Caco-2 (cell line): ENCODE measurements around the gene NBDY. TPM values are rescaled to one million over a fixed set of nuclear protein-coding genes. Genes with fewer than 3 reads are reported as not detected.

Experiments used
- BruUV-seq: library from RNA; stranded (reverse); fragments of 400-500 nt; replicated peaks from 2 replicates; lab custom pipeline; 2021; lab: Mats Ljungman, UMichigan
- CTCF ChIA-PET: fragments of 300-600 bp; sonication (Branson Sonifier 250); formaldehyde crosslinking; loops from one replicate; lab custom pipeline; 2022; ENCODE audit warnings: antibody characterized with exemption; lab: Charles Lee
- POLR2A ChIA-PET: fragments of 300-600 bp; sonication (Branson Sonifier 250); formaldehyde crosslinking; loops from one replicate; lab custom pipeline; 2022; ENCODE audit warnings: antibody characterized with exemption; lab: Charles Lee
- DNase-seq, 2 experiments: peaks; one replicate each; pipeline versions ENCODE4 v3.0.0 to v3.0.0-alpha.2; 2020 to 2022
- H3K27me3 ChIP-seq: replicated peaks from 2 replicates; pipeline ENCODE4 v1.6.0; 2011; ENCODE audit warnings: low read length; ENCODE audit not compliant: control insufficient read depth, insufficient read depth
- H3K36me3 ChIP-seq: 2 replicates; pipeline ENCODE4 v1.5.1; 2011; ENCODE audit warnings: low read length; ENCODE audit not compliant: control insufficient read depth, insufficient read depth
- H3K4me1 ChIP-seq: fragments of 250-450 bp; sonication (Bioruptor Pico); 2 replicates; pipeline ENCODE4 v1.5.1; 2020; ENCODE audit warnings: mild to moderate bottlenecking
- H3K4me3 ChIP-seq: 2 replicates; pipeline ENCODE4 v1.5.1; 2011; ENCODE audit warnings: low read depth, mild to moderate bottlenecking, control low read depth, low read length
- H3K9me3 ChIP-seq: fragments of 250-450 bp; sonication (Bioruptor Pico); 2 replicates; pipeline ENCODE4 v1.5.1; 2020; ENCODE audit warnings: mild to moderate bottlenecking, moderate library complexity
- H3K27ac Mint-ChIP-seq: one replicate; pipeline ENCODE4 v1.8.0; 2022; ENCODE audit warnings: mixed read lengths; ENCODE audit not compliant: unreplicated experiment
- H3K27me3 Mint-ChIP-seq: one replicate; pipeline ENCODE4 v1.8.0; 2022; ENCODE audit warnings: mixed read lengths; ENCODE audit not compliant: insufficient read depth, unreplicated experiment
- H3K36me3 Mint-ChIP-seq: one replicate; pipeline ENCODE4 v1.8.0; 2022; ENCODE audit warnings: mild to moderate bottlenecking, mixed read lengths; ENCODE audit not compliant: insufficient read depth, unreplicated experiment
- H3K4me1 Mint-ChIP-seq: one replicate; pipeline ENCODE4 v1.8.0; 2022; ENCODE audit warnings: low read depth, mixed read lengths; ENCODE audit not compliant: unreplicated experiment
- H3K4me3 Mint-ChIP-seq: one replicate; pipeline ENCODE4 v1.8.0; 2022; ENCODE audit warnings: mild to moderate bottlenecking, moderate library complexity, mixed read lengths; ENCODE audit not compliant: unreplicated experiment
- H3K9me3 Mint-ChIP-seq: one replicate; pipeline ENCODE4 v1.8.0; 2022; ENCODE audit warnings: mixed read lengths; ENCODE audit not compliant: unreplicated experiment
- CTCF ChIP-seq, 2 experiments: fragments of 200-600 bp in 1 of 2; IDR thresholded peaks; 1 replicate in 1 of 2; 2 replicates in 1 of 2; pipeline versions ENCODE4 v1.5.1 to v1.8.0; 2011 to 2022; ENCODE audit warnings: antibody characterized with exemption in 1 of 2, control low read depth in 1 of 2, inconsistent platforms in 1 of 2, low read depth in 1 of 2, low read length in 1 of 2, mild to moderate bottlenecking in 1 of 2, moderate library complexity in 1 of 2; ENCODE audit not compliant: insufficient read depth in 1 of 2, severe bottlenecking in 1 of 2, unreplicated experiment in 1 of 2
- intact Hi-C: fragments of 100-400 bp; cut with micrococcal nuclease; formaldehyde crosslinking; loops from one replicate; pipeline ENCODE4 v1.10.0; 2022; ENCODE audit not compliant: unreplicated experiment
- total RNA-seq: library from RNA; stranded (reverse); gene quantifications from 2 replicates; pipeline ENCODE4 v1.2.3, GENCODE V29; 2022

NBDY gene
- total RNA-seq, 1 experiment from 2014 or later: 29.4 TPM

- no peaks in the 10 kb centered on the region for H3K36me3 ChIP-seq
- H3K4me1 Mint-ChIP-seq: no peaks in the 10 kb centered on the region
- H3K9me3 Mint-ChIP-seq: no peaks in the 10 kb centered on the region
- no peak overlapping the region for H3K4me3 Mint-ChIP-seq
- H3K27ac Mint-ChIP-seq: no peak overlapping the region
- no peaks in the 10 kb centered on the region for H3K27me3 Mint-ChIP-seq
- no peaks in the 10 kb centered on the region for H3K4me1 ChIP-seq
- DNase-seq: no peak
- no peak overlapping the region for H3K4me3 ChIP-seq
- ChIA-PET CTCF (no interaction called here), POLR2A (no interaction called here)
- no TSS peak for BruUV-seq
- H3K36me3 Mint-ChIP-seq: no peaks in the 10 kb centered on the region
- no peaks in the 10 kb centered on the region for H3K27me3 ChIP-seq
- H3K9me3 ChIP-seq: no peaks in the 10 kb centered on the region
- intact Hi-C loops: no loop called here
- no peak for TF ChIP-seq CTCF (IDR thresholded peaks at IDR 0.05; ENCODE audit: insufficient read depth in 1 of 2, low read depth in 1 of 2, low read length in 1 of 2, severe bottlenecking in 1 of 2, unreplicated experiment in 1 of 2)
These were observed 82.6 kb downstream of the NBDY start for GRCh38 chrX:56811599-56811998.

GRCh38 chrX:56812515-56813105, 83.6 kb downstream of the NBDY start:
- no peaks in the 10 kb centered on the region for H3K27me3 Mint-ChIP-seq
- Histone ChIP-seq H3K4me3 (no peak overlapping the region), H3K27me3 (no peaks in the 10 kb centered on the region), H3K4me1 (no peaks in the 10 kb centered on the region), H3K9me3 (no peaks in the 10 kb centered on the region), H3K36me3 (no peaks in the 10 kb centered on the region)
- ChIA-PET POLR2A (no interaction called here), CTCF (no interaction called here)
- TF ChIP-seq CTCF (IDR thresholded peaks at IDR 0.05; ENCODE audit: insufficient read depth in 1 of 2, low read depth in 1 of 2, low read length in 1 of 2, severe bottlenecking in 1 of 2, unreplicated experiment in 1 of 2): no peak
- no peaks in the 10 kb centered on the region for H3K4me1 Mint-ChIP-seq
- no peaks in the 10 kb centered on the region for H3K9me3 Mint-ChIP-seq
- no peak for DNase-seq
- no peak overlapping the region for H3K27ac Mint-ChIP-seq
- no peaks in the 10 kb centered on the region for H3K36me3 Mint-ChIP-seq
- intact Hi-C loops: no loop called here
- no TSS peak for BruUV-seq
- H3K4me3 Mint-ChIP-seq: no peak overlapping the region

DNA sequence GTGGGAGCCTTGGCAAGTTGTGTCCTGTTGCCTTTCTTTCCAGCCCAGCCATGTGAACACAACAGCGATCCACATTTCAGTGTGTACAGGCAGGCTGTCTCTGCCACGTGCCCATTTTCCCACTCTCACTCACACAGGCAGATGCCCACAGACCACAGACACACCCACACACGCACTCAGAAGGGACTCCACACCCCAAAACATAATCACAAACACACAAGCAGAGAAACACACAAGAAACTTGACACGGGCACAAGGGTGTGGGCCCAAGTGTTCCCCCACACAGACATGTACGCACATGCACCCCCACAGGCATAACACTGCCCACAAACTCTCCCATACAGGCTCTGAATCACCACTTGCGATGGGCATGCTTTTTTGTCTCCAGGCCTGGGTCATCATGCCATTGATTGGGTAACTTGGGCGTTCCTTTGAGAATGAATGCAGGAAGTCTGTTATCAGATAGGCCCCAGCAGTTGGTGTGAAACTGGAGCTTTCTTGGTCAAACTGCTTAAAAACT, 84.3 kb downstream of the NBDY start:
- DNase-seq: no peak
- H3K27me3 Mint-ChIP-seq: no peaks in the 10 kb centered on the region
- no peaks in the 10 kb centered on the region for H3K4me1 ChIP-seq
- no TSS peak for BruUV-seq
- H3K27ac Mint-ChIP-seq: no peak overlapping the region
- H3K36me3 Mint-ChIP-seq: no peaks in the 10 kb centered on the region
- no peak for TF ChIP-seq CTCF (IDR thresholded peaks at IDR 0.05; ENCODE audit: insufficient read depth in 1 of 2, low read depth in 1 of 2, low read length in 1 of 2, severe bottlenecking in 1 of 2, unreplicated experiment in 1 of 2)
- no peaks in the 10 kb centered on the region for H3K36me3 ChIP-seq
- H3K27me3 ChIP-seq: no peaks in the 10 kb centered on the region
- no peak overlapping the region for H3K4me3 ChIP-seq
- no peaks in the 10 kb centered on the region for H3K9me3 ChIP-seq
- intact Hi-C loops: no loop called here
- H3K4me3 Mint-ChIP-seq: no peak overlapping the region
- no peaks in the 10 kb centered on the region for H3K4me1 Mint-ChIP-seq
- no peaks in the 10 kb centered on the region for H3K9me3 Mint-ChIP-seq
- CTCF ChIA-PET: no interaction called here
- POLR2A ChIA-PET: no interaction called here
